GM18907 (cell line): ENCODE measurements around the gene MINDY4B.
"Not testable (repeated sequence)": the region's sequence is repeated elsewhere in the genome, so short reads cannot be mapped to it uniquely, and the experiment has no call there.

Source experiments
- ATAC-seq: cut with Tn5 transposase; IDR thresholded peaks from one replicate; pipeline ENCODE4 v1.9.1; 2021; ENCODE audit warnings: mild to moderate bottlenecking, moderate library complexity; ENCODE audit not compliant: unreplicated experiment

MINDY4B gene

DNA sequence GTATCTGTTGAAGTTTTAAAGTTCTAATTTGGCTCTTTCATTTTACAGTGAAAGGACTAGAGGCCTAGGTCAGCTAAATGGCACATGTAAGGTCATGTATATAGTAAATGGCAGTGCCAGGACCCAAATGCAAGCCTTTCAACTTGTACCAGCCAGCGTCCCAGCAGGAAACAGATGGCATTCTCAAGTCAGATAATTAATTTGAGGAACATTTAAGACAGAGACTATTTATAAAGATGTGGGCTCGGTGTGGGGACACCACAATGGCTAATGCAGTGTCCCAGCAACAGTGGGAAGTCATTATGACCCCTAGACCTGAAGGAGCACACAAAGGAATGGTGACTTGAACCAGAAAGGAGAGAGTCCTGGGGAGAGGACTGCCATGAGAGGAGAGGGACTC is 6.1 kb downstream of the MINDY4B start:
- no peak for ATAC-seq

GRCh38 chr3:150898046-150898754 is 7.0 kb downstream of the MINDY4B start:
- ATAC-seq = no peak

GRCh38 chr3:150897592-150897991 is 7.6 kb downstream of the MINDY4B start:
- no peak for ATAC-seq

DNA sequence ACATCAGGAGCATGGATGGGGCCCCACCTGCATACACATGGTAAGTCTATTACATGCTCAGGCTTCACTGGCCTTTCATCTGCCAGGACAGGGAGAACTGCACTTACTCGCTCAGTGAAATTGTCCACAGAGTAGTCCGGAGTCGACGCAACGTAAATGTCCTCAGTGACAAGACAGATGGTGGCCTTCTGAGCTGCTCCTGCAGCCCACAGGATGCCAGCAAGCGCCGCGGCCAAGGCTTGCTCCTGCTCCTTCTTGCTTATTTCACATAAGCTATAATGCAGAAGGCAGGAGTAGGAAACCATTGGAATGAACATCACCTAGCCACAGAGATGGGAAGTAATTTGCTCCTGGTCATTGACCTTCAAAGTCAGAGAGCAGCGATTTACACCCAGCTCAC is 14.4 kb downstream of the MINDY4B start:
- ATAC-seq = no peak

GRCh38 chr3:150890295-150890694 is 14.9 kb downstream of the MINDY4B start:
- no peak for ATAC-seq

- ATAC-seq = no peak
These were observed 16.1 kb downstream of the MINDY4B start for GRCh38 chr3:150889106-150889505.

DNA sequence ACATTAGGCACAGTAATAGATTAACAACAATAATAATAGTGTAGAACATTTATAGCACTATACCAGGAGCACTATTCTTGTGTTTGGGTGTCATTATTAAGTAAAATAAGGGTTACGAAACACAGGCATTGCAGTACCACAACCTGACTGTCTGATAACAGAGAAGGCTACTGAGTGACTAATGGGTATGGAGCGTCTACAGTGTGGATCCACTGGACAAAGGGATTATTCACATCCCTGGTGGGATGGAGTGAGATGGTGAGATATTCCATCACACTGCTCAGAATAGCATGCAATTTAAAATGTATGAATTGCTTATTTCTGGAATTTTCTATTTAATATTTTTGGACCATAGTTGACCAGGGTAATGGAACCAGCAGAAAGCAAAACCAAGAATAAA is 18.2 kb downstream of the MINDY4B start:
- ATAC-seq = no peak

DNA sequence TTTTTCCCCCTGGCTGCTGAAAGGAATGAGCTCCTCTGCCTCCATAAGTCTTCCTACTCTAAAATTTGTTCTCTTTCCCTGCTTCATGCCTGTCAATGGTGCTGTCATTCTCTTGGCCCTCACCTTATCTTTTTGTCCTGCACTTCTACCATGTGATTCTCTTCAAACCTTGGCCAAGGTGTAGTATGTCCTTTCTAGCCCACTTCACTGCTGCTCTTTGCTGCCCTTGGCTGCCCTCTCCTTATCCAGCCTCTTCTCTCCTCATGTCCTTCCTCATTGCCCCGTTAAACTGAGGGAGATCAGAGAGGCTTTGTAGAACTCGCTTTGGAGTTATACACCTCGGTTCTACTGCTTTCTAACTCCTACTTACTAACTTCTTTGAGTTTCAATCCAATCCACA is 19.7 kb downstream of the MINDY4B start:
- no peak for ATAC-seq

GRCh38 chr3:150878996-150879575 is 26.2 kb downstream of the MINDY4B start:
- no peak for ATAC-seq

DNA sequence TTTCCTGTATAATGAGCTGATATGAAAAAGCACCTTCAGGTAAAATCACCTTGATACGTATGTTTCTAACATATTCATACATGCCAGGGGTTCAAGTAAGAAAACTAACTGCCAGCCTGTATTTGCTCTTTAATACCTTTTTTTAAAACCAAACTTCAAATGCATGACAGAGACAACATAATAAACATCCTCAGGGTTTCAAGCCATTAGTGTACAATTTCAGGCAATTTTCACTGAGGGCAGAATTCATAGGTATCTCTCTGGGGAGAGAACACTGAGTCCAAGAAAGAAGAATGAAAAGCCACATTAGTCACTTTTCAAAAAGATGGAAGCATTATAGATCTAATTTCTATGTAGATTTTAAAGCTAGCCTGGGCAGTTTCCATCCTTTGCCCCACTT is 26.9 kb downstream of the MINDY4B start:
- no peak for ATAC-seq

- no peak for ATAC-seq
These were observed 27.9 kb downstream of the MINDY4B start for GRCh38 chr3:150877303-150877702.

DNA sequence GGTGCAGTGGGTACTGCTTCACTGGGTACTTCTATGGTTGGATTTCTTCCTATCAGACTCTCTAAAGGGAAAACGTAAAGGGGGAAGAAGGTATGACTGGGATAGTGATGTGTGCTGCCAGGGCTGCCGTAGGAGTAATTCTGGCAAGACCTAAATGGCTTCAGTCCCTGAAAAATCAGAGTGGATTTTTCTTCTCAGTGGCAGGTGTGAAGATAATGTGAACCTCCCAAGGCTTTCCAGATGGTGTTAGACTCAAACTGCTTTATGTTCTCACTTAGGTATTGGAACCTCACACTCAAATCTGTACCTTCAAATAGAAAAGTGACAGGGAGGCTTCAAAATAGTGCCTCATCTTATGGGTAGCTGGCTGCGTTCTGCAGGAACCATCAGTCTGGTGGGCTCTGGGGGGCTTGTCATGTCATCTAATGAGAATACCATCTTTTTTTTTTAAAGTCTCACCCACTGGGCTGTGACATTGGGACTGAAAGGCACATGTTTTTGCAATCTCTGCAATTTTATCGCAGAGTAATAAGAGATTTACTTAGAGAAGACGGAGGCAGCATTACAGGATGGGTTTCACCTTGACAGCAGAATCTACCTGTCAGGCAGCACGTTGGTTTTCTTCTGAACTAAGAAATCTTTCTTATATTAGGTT is 28.5 kb downstream of the MINDY4B start:
- ATAC-seq = no peak

DNA sequence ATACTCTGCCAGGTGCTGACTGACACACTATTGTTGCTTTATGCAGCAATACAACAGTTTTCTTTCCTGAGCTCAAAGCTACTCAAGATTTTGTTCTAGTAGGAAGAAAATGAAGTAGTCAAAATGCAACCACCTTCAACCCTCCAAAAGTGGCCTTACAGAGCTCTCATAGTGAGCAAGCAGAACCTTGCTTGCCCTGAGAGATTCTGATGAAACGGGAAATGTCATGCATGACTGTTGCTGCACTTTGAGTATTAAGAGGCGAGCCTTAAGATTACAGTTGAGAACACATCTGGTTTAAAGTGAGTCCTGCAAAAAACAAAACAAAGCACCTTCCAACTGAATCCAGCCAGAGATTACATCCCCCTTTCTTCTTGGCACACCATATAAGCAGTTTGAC is 29.7 kb downstream of the MINDY4B start:
- ATAC-seq = no peak

- ATAC-seq = no peak
These were observed 30.5 kb downstream of the MINDY4B start for GRCh38 chr3:150874666-150875219.

GRCh38 chr3:150871192-150871591 is 34.0 kb downstream of the MINDY4B start:
- ATAC-seq = no peak

GRCh38 chr3:150870406-150870805 is 34.8 kb downstream of the MINDY4B start:
- ATAC-seq = no peak

DNA sequence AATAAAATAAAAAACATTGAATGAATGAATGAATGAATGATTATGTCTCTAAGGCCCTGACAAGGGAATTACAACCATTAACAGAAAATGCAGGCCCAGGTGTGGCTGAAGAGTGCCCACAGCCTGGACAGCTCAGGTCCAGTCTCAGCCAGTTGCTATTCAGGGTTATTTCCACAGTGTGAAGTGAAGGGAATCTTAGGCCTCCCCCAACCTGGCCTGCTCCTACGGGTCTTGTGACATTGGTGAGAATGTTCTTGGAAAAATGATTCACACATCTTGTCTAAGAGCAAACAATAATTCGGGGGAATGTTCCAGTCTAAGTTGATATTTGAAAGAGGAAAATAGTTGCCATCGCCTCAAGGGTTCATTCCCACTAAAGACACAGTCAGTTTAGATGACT is 37.0 kb downstream of the MINDY4B start:
- ATAC-seq = no peak

DNA sequence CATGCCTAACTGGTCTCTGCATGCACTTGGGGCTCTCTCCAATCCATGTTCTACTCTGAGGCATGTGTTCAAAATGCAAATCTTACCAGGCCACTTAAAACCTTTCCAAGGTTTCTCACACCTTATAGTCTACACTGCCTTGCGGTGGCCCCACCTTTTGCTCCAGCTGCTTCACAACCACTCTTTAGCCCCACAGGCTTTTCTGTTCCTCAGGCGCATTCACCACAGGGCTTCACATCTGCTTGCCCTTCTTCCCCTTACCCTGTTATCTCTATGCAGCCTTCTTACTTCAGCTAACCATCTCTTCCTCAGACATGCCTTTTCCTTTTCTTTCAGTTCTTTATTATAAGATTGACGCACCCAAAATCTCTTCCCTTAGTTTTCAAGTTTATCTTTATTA is 37.8 kb downstream of the MINDY4B start:
- ATAC-seq = no peak

DNA sequence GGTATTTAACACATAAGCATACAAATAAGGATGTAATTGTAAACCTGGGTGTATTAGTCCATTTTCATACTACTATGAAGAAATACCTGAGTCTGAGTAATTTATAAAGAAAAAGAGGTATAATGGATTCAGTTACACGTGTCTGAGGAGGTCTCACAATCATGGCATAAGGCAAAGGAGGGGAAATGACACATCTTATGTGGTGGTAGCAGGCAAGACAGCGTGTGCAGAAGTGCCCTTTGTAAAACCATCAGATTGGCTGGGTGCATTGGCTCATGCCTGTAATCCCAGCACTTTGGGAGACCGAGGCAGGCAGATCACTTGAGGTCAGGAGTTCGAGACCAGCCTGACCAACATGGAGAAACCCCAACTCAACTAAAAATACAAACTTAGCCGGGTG is 41.3 kb downstream of the MINDY4B start:
- ATAC-seq = not testable (repeated sequence)

GRCh38 chr3:150861851-150862250 is 43.4 kb downstream of the MINDY4B start:
- ATAC-seq = no peak

- not testable (repeated sequence) for ATAC-seq
These were observed 47.3 kb downstream of the MINDY4B start for GRCh38 chr3:150857936-150858335.

DNA sequence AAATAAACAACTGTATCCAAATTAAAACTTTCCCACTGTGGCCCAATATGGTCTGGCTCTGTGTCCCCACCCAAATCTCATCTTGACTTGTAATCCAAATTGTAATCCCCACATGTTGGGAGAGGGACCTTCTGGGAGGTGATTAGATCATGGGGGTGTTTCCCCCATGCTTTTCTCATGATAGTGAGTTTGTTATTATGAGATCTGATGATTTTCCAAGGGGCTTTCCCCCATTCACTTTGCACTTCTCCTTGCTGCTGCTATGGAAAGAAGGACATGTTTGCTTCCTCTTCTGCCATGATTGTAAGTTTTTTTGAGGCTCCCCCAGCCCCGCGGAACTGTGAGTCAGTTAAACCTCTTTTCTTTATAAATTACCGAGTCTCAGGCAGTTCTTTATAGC is 55.0 kb downstream of the MINDY4B start:
- ATAC-seq = no peak
